Nephron (organoid): ENCODE results near the gene PBX1.

Experiments used
- H3K27ac Mint-ChIP-seq, 3 experiments: 2 replicates each; pipeline ENCODE4 v1.8.0; 2020; ENCODE audit warnings: mixed read lengths in 3 of 3, mild to moderate bottlenecking in 2 of 3, moderate library complexity in 1 of 3
- H3K27me3 Mint-ChIP-seq: 2 replicates; pipeline ENCODE4 v1.8.0; 2021; ENCODE audit warnings: low read depth, mild to moderate bottlenecking, moderate library complexity, mixed read lengths
- H3K36me3 Mint-ChIP-seq: 2 replicates; pipeline ENCODE4 v1.8.0; 2020; ENCODE audit warnings: low read depth, mixed read lengths
- H3K4me1 Mint-ChIP-seq: 2 replicates; pipeline ENCODE4 v1.8.0; 2020; ENCODE audit warnings: mixed read lengths
- H3K4me3 Mint-ChIP-seq, 3 experiments: 2 replicates each; pipeline ENCODE4 v1.8.0; 2020; ENCODE audit warnings: mild to moderate bottlenecking in 3 of 3, mixed read lengths in 3 of 3, moderate library complexity in 2 of 3
- H3K9me3 Mint-ChIP-seq: 2 replicates; pipeline ENCODE4 v1.8.0; 2020; ENCODE audit warnings: mixed read lengths
- TF ChIP-seq, protein P1 (sequence below), 3 experiments: fragments of 200-600 bp; sonication (generic); IDR thresholded peaks; one replicate each; pipeline ENCODE4 v1.5.0; 2021; ENCODE audit warnings: antibody characterized with exemption in 3 of 3; ENCODE audit not compliant: unreplicated experiment in 3 of 3

Gene PBX1

GRCh38 chr1:164876398-164877116 lies 317.6 kb downstream of the PBX1 start:
- Mint-ChIP-seq H3K9me3 (no peaks in the 10 kb centered on the region), H3K4me1 (no peaks in the 10 kb centered on the region), H3K36me3 (no peaks in the 10 kb centered on the region), H3K27ac (no peak overlapping the region), H3K4me3 (no peak overlapping the region), H3K27me3 (no peaks in the 10 kb centered on the region)
- TF ChIP-seq, protein P1, sequence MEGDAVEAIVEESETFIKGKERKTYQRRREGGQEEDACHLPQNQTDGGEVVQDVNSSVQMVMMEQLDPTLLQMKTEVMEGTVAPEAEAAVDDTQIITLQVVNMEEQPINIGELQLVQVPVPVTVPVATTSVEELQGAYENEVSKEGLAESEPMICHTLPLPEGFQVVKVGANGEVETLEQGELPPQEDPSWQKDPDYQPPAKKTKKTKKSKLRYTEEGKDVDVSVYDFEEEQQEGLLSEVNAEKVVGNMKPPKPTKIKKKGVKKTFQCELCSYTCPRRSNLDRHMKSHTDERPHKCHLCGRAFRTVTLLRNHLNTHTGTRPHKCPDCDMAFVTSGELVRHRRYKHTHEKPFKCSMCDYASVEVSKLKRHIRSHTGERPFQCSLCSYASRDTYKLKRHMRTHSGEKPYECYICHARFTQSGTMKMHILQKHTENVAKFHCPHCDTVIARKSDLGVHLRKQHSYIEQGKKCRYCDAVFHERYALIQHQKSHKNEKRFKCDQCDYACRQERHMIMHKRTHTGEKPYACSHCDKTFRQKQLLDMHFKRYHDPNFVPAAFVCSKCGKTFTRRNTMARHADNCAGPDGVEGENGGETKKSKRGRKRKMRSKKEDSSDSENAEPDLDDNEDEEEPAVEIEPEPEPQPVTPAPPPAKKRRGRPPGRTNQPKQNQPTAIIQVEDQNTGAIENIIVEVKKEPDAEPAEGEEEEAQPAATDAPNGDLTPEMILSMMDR (IDR thresholded peaks at IDR 0.05; ENCODE audit: unreplicated experiment in 3 of 3), result no peak

DNA sequence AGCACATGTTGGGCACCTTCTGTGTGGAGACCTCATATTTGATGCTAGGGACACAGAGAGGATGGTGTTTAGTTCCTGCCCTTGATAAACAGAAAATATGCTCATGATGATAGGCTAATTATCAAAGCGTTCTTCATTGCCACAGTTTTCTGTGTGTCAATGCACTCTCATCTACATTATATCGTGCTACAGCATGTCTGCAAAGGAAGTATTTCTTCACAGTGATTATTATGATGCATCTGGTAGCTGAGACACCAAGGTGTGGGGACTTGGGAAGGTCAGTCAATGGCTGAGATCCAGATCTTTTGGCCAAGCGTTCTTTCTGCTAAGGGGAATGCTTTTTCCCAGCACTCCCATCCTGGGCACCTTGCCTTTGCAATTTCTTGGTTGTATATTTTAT lies 321.2 kb downstream of the PBX1 start:
- Mint-ChIP-seq H3K4me1 (no peaks in the 10 kb centered on the region), H3K9me3 (no peaks in the 10 kb centered on the region), H3K27ac (no peak overlapping the region), H3K27me3 (no peaks in the 10 kb centered on the region), H3K36me3 (no peaks in the 10 kb centered on the region), H3K4me3 (no peak overlapping the region)
- TF ChIP-seq, protein P1 (IDR thresholded peaks at IDR 0.05; ENCODE audit: unreplicated experiment in 3 of 3), result no peak

GRCh38 chr1:164880644-164881043 lies 321.7 kb downstream of the PBX1 start:
- no peaks in the 10 kb centered on the region for H3K27me3 Mint-ChIP-seq
- no peaks in the 10 kb centered on the region for H3K9me3 Mint-ChIP-seq
- H3K4me3 Mint-ChIP-seq, result no peak overlapping the region
- no peaks in the 10 kb centered on the region for H3K4me1 Mint-ChIP-seq
- no peak overlapping the region for H3K27ac Mint-ChIP-seq
- TF ChIP-seq, protein P1 (IDR thresholded peaks at IDR 0.05; ENCODE audit: unreplicated experiment in 3 of 3), result no peak
- H3K36me3 Mint-ChIP-seq, result peaks cover 2% of the 10 kb centered on the region

GRCh38 chr1:164885311-164885710 lies 326.3 kb downstream of the PBX1 start:
- Mint-ChIP-seq H3K9me3 (no peaks in the 10 kb centered on the region), H3K27me3 (no peaks in the 10 kb centered on the region), H3K36me3 (peaks cover 18% of the 10 kb centered on the region), H3K4me1 (no peaks in the 10 kb centered on the region), H3K4me3 (no peak overlapping the region), H3K27ac (no peak overlapping the region)
- TF ChIP-seq, protein P1 (IDR thresholded peaks at IDR 0.05; ENCODE audit: unreplicated experiment in 3 of 3), result no peak

GRCh38 chr1:164886101-164886500 lies 327.1 kb downstream of the PBX1 start:
- TF ChIP-seq, protein P1 (IDR thresholded peaks at IDR 0.05; ENCODE audit: unreplicated experiment in 3 of 3), result no peak
- peaks cover 18% of the 10 kb centered on the region for H3K36me3 Mint-ChIP-seq
- no peaks in the 10 kb centered on the region for H3K27me3 Mint-ChIP-seq
- no peak overlapping the region for H3K4me3 Mint-ChIP-seq
- H3K9me3 Mint-ChIP-seq, result no peaks in the 10 kb centered on the region
- no peaks in the 10 kb centered on the region for H3K4me1 Mint-ChIP-seq
- no peak overlapping the region for H3K27ac Mint-ChIP-seq

DNA sequence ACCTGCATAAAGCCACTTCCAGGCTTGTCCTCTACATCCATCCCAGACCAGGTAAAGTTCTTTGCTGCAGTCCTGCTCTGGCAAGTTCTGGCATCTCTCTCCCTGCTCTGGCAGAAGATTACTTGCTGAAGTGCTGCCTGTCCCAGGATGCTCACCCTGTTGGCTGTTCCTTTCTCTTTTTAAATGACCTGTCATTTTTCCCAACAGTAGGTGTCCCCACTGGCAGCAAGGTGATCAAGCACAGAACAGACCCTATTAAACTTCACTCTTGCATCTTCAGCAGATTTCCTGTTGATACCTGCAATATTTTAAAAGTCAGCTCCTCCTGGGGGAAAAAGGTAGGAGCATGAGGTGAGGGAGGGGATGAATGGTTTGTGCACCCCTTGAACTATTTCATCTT lies 332.6 kb downstream of the PBX1 start:
- Mint-ChIP-seq H3K27ac (no peak overlapping the region), H3K36me3 (peaks cover 7% of the 10 kb centered on the region)

More for the DNA sequence above, 332.6 kb downstream of the PBX1 start:
- TF ChIP-seq, protein P1 (IDR thresholded peaks at IDR 0.05; ENCODE audit: unreplicated experiment in 3 of 3), result no peak
- no peak overlapping the region for H3K4me3 Mint-ChIP-seq
- H3K27me3 Mint-ChIP-seq, result no peaks in the 10 kb centered on the region
- no peaks in the 10 kb centered on the region for H3K9me3 Mint-ChIP-seq
- H3K4me1 Mint-ChIP-seq, result no peaks in the 10 kb centered on the region
